ENCODE data around the gene SH3GL3.

The SH3GL3 gene

GRCh38 chr15:83592370-83593040, 145.4 kb downstream of the SH3GL3 start:
- H3K36me3 ChIP-seq (ENCODE audit: insufficient read depth, low read length) = no peaks in the 10 kb centered on the region
- 95% methylated on average over 4 of the region's 6 CpGs for WGBS
- H3K27me3 ChIP-seq (ENCODE audit: insufficient read depth, low read length) = no peaks in the 10 kb centered on the region
- H3K9ac ChIP-seq (ENCODE audit: low read depth, low read length) = no peak overlapping the region
- no peak overlapping the region for H3K27ac ChIP-seq (ENCODE audit: low read depth, low read length)
- H3K9me3 ChIP-seq (ENCODE audit: insufficient read depth, low read depth, low read length) = no peaks in the 10 kb centered on the region
- H3K4me3 ChIP-seq (ENCODE audit: low read length) = no peak overlapping the region
- no peaks in the 10 kb centered on the region for H3K4me1 ChIP-seq (ENCODE audit: insufficient read depth, low read length)

- WGBS = 82% methylated on average over 1 of the region's 1 CpG
- Histone ChIP-seq H3K9ac (ENCODE audit: low read depth, low read length) (no peak overlapping the region), H3K27me3 (ENCODE audit: insufficient read depth, low read length) (no peaks in the 10 kb centered on the region), H3K9me3 (ENCODE audit: insufficient read depth, low read depth, low read length) (no peaks in the 10 kb centered on the region), H3K4me1 (ENCODE audit: insufficient read depth, low read length) (no peaks in the 10 kb centered on the region), H3K4me3 (ENCODE audit: low read length) (no peak overlapping the region), H3K27ac (ENCODE audit: low read depth, low read length) (no peak overlapping the region), H3K36me3 (ENCODE audit: insufficient read depth, low read length) (no peaks in the 10 kb centered on the region)
These were observed 148.1 kb downstream of the SH3GL3 start for GRCh38 chr15:83595191-83595590.

GRCh38 chr15:83598031-83598430, 150.9 kb downstream of the SH3GL3 start:
- 94% methylated on average over 2 of the region's 2 CpGs for WGBS
- no peak overlapping the region for H3K9ac ChIP-seq (ENCODE audit: low read depth, low read length)
- H3K36me3 ChIP-seq (ENCODE audit: insufficient read depth, low read length) = no peaks in the 10 kb centered on the region
- H3K4me3 ChIP-seq (ENCODE audit: low read length) = no peak overlapping the region
- no peak overlapping the region for H3K27ac ChIP-seq (ENCODE audit: low read depth, low read length)
- no peaks in the 10 kb centered on the region for H3K4me1 ChIP-seq (ENCODE audit: insufficient read depth, low read length)
- H3K27me3 ChIP-seq (ENCODE audit: insufficient read depth, low read length) = no peaks in the 10 kb centered on the region
- H3K9me3 ChIP-seq (ENCODE audit: insufficient read depth, low read depth, low read length) = no peaks in the 10 kb centered on the region

- Histone ChIP-seq H3K9ac (ENCODE audit: low read depth, low read length) (no peak overlapping the region), H3K27me3 (ENCODE audit: insufficient read depth, low read length) (no peaks in the 10 kb centered on the region), H3K9me3 (ENCODE audit: insufficient read depth, low read depth, low read length) (no peaks in the 10 kb centered on the region), H3K27ac (ENCODE audit: low read depth, low read length) (no peak overlapping the region), H3K36me3 (ENCODE audit: insufficient read depth, low read length) (no peaks in the 10 kb centered on the region), H3K4me3 (ENCODE audit: low read length) (no peak overlapping the region), H3K4me1 (ENCODE audit: insufficient read depth, low read length) (no peaks in the 10 kb centered on the region)
- WGBS = 98% methylated on average over 2 of the region's 2 CpGs
These were observed 154.9 kb downstream of the SH3GL3 start for GRCh38 chr15:83602021-83602420.

GRCh38 chr15:83604549-83604948, 157.4 kb downstream of the SH3GL3 start:
- H3K36me3 ChIP-seq (ENCODE audit: insufficient read depth, low read length) = no peaks in the 10 kb centered on the region
- no CpG with 5 or more reads among the region's 1 CpG for WGBS

GRCh38 chr15:83605111-83605945, 158.2 kb downstream of the SH3GL3 start:
- 93% methylated on average over 7 of the region's 7 CpGs for WGBS
- Histone ChIP-seq H3K9ac (ENCODE audit: low read depth, low read length) (no peak overlapping the region), H3K4me3 (ENCODE audit: low read length) (no peak overlapping the region), H3K9me3 (ENCODE audit: insufficient read depth, low read depth, low read length) (no peaks in the 10 kb centered on the region), H3K27ac (ENCODE audit: low read depth, low read length) (no peak overlapping the region), H3K36me3 (ENCODE audit: insufficient read depth, low read length) (no peaks in the 10 kb centered on the region), H3K4me1 (ENCODE audit: insufficient read depth, low read length) (no peaks in the 10 kb centered on the region), H3K27me3 (ENCODE audit: insufficient read depth, low read length) (no peaks in the 10 kb centered on the region)

More at GRCh38 chr15:83604549-83604948, 157.4 kb downstream of the SH3GL3 start:
- Histone ChIP-seq H3K4me3 (ENCODE audit: low read length) (no peak overlapping the region), H3K9me3 (ENCODE audit: insufficient read depth, low read depth, low read length) (no peaks in the 10 kb centered on the region), H3K27me3 (ENCODE audit: insufficient read depth, low read length) (no peaks in the 10 kb centered on the region), H3K27ac (ENCODE audit: low read depth, low read length) (no peak overlapping the region), H3K4me1 (ENCODE audit: insufficient read depth, low read length) (no peaks in the 10 kb centered on the region), H3K9ac (ENCODE audit: low read depth, low read length) (no peak overlapping the region)

GRCh38 chr15:83610132-83610531, 163.0 kb downstream of the SH3GL3 start:
- no peaks in the 10 kb centered on the region for H3K4me1 ChIP-seq (ENCODE audit: insufficient read depth, low read length)
- H3K9ac ChIP-seq (ENCODE audit: low read depth, low read length) = no peak overlapping the region
- no peak overlapping the region for H3K4me3 ChIP-seq (ENCODE audit: low read length)
- no peaks in the 10 kb centered on the region for H3K27me3 ChIP-seq (ENCODE audit: insufficient read depth, low read length)
- 91% methylated on average over 3 of the region's 3 CpGs for WGBS
- H3K36me3 ChIP-seq (ENCODE audit: insufficient read depth, low read length) = no peaks in the 10 kb centered on the region
- H3K9me3 ChIP-seq (ENCODE audit: insufficient read depth, low read depth, low read length) = no peaks in the 10 kb centered on the region
- no peak overlapping the region for H3K27ac ChIP-seq (ENCODE audit: low read depth, low read length)

GRCh38 chr15:83610901-83611685, 164.0 kb downstream of the SH3GL3 start:
- H3K27ac ChIP-seq (ENCODE audit: low read depth, low read length) = no peak overlapping the region
- H3K4me3 ChIP-seq (ENCODE audit: low read length) = no peak overlapping the region
- no peaks in the 10 kb centered on the region for H3K9me3 ChIP-seq (ENCODE audit: insufficient read depth, low read depth, low read length)
- H3K36me3 ChIP-seq (ENCODE audit: insufficient read depth, low read length) = no peaks in the 10 kb centered on the region
- WGBS = 90% methylated on average over 8 of the region's 9 CpGs
- H3K9ac ChIP-seq (ENCODE audit: low read depth, low read length) = no peak overlapping the region
- H3K27me3 ChIP-seq (ENCODE audit: insufficient read depth, low read length) = no peaks in the 10 kb centered on the region
- no peaks in the 10 kb centered on the region for H3K4me1 ChIP-seq (ENCODE audit: insufficient read depth, low read length)

- H3K4me1 ChIP-seq (ENCODE audit: insufficient read depth, low read length) = no peaks in the 10 kb centered on the region
- H3K27ac ChIP-seq (ENCODE audit: low read depth, low read length) = no peak overlapping the region
- H3K4me3 ChIP-seq (ENCODE audit: low read length) = no peak overlapping the region
- WGBS = 91% methylated on average over 5 of the region's 5 CpGs
- no peaks in the 10 kb centered on the region for H3K27me3 ChIP-seq (ENCODE audit: insufficient read depth, low read length)
- H3K9me3 ChIP-seq (ENCODE audit: insufficient read depth, low read depth, low read length) = no peaks in the 10 kb centered on the region
- H3K36me3 ChIP-seq (ENCODE audit: insufficient read depth, low read length) = no peaks in the 10 kb centered on the region
- H3K9ac ChIP-seq (ENCODE audit: low read depth, low read length) = no peak overlapping the region
These were observed 165.1 kb downstream of the SH3GL3 start for GRCh38 chr15:83612226-83612625.

- no peak overlapping the region for H3K9ac ChIP-seq (ENCODE audit: low read depth, low read length)
- H3K9me3 ChIP-seq (ENCODE audit: insufficient read depth, low read depth, low read length) = no peaks in the 10 kb centered on the region
- no peak overlapping the region for H3K4me3 ChIP-seq (ENCODE audit: low read length)
- no peaks in the 10 kb centered on the region for H3K36me3 ChIP-seq (ENCODE audit: insufficient read depth, low read length)
- no peaks in the 10 kb centered on the region for H3K4me1 ChIP-seq (ENCODE audit: insufficient read depth, low read length)
- no peak overlapping the region for H3K27ac ChIP-seq (ENCODE audit: low read depth, low read length)
- no peaks in the 10 kb centered on the region for H3K27me3 ChIP-seq (ENCODE audit: insufficient read depth, low read length)
- WGBS = 94% methylated on average over 2 of the region's 2 CpGs
These were observed 165.9 kb downstream of the SH3GL3 start for GRCh38 chr15:83612898-83613635.

All from HUES64 (cell line).